Fibroblast of gingiva (primary cell): Measurements from ENCODE around the gene IFIT1.
"Not testable (repeated sequence)": the region's sequence is repeated elsewhere in the genome, so short reads cannot be mapped to it uniquely, and the experiment has no call there.

Experiments used
- DNase-seq: peaks from one replicate; pipeline ENCODE4 v3.0.0-alpha.2; 2011; ENCODE audit warnings: low read depth

The IFIT1 gene

GRCh38 chr10:89440226-89441009, 48.0 kb downstream of the IFIT1 start:
- DNase-seq = no peak

GRCh38 chr10:89442289-89442688, 49.9 kb downstream of the IFIT1 start:
- DNase-seq = no peak

GRCh38 chr10:89444819-89445218, 52.4 kb downstream of the IFIT1 start:
- DNase-seq = not testable (repeated sequence)

- no peak for DNase-seq
These were observed 58.5 kb downstream of the IFIT1 start for GRCh38 chr10:89450901-89451300.

GRCh38 chr10:89452193-89452592, 59.8 kb downstream of the IFIT1 start:
- DNase-seq = no peak

GRCh38 chr10:89454561-89455347, 62.3 kb downstream of the IFIT1 start:
- no peak for DNase-seq
